Keratinocyte (primary cell): ENCODE measurements around the gene ABHD2.

Experiments
- CTCF ChIP-seq, 3 experiments: IDR thresholded peaks in 1 of 3; conservative IDR thresholded peaks in 1 of 3; optimal IDR thresholded peaks in 1 of 3; 2 replicates in 2 of 3; 3 replicates in 1 of 3; pipeline versions ENCODE3 to v1.5.1; 2011; ENCODE audit warnings: low read length in 3 of 3, mild to moderate bottlenecking in 3 of 3, moderate library complexity in 2 of 3, control low read depth in 1 of 3, inconsistent platforms in 1 of 3; ENCODE audit not compliant: insufficient read depth in 2 of 3; ENCODE audit errors: extremely low read depth in 1 of 3
- EZH2 ChIP-seq: IDR thresholded peaks from one replicate; pipeline ENCODE4 v1.6.1; 2012; ENCODE audit warnings: inconsistent platforms, mild to moderate bottlenecking, low read length, moderate library complexity

- peak; percentile 88 to 100 (median 95) for TF ChIP-seq CTCF (optimal IDR thresholded peaks at IDR 0.05 in 1 of 3, IDR thresholded peaks at IDR 0.05 in 1 of 3, conservative IDR thresholded peaks at IDR 0.05 in 1 of 3; ENCODE audit: extremely low read depth in 1 of 3, insufficient read depth in 2 of 3, low read length in 3 of 3)
- no peak for TF ChIP-seq EZH2
Observed at GRCh38 chr15:89206908-89207331, 118.7 kb downstream of the ABHD2 start.
